Testis (tissue), 3 donors: ENCODE results near the gene MEFV. TPM values are rescaled to one million over a fixed set of nuclear protein-coding genes. Genes with fewer than 3 reads are reported as not detected.
A peak's percentile ranks its signal among the peaks of the same experiment; 100 is the strongest.

ENCODE experiments used
- DNase-seq: peaks from one replicate; pipeline ENCODE4 v3.0.0-alpha.2; 2019
- H3K27ac ChIP-seq, 2 donors: fragments of 200-600 bp; sonication (generic); one replicate each; pipeline ENCODE4 v1.5.1; 2019
- H3K27me3 ChIP-seq: fragments of 200-600 bp; sonication (generic); one replicate; pipeline ENCODE4 v1.5.1; 2019
- H3K36me3 ChIP-seq: fragments of 200-600 bp; sonication (generic); one replicate; pipeline ENCODE4 v1.5.1; 2017; ENCODE audit warnings: low read depth; ENCODE audit errors: missing control alignments
- H3K4me1 ChIP-seq: fragments of 200-600 bp; sonication (generic); one replicate; pipeline ENCODE4 v1.5.1; 2019
- H3K4me3 ChIP-seq, 2 donors: fragments of 200-600 bp; sonication (generic); one replicate each; pipeline ENCODE4 v1.5.1; 2017 to 2019
- H3K9me3 ChIP-seq: fragments of 200-600 bp; sonication (generic); one replicate; pipeline ENCODE4 v1.5.1; 2017
- POLR2A ChIP-seq: fragments of 450-650 bp; IDR thresholded peaks from one replicate; pipeline ENCODE4 v1.6.1; 2017; ENCODE audit warnings: antibody characterized with exemption, mild to moderate bottlenecking, moderate library complexity
- WGBS, 2 donors: methylation state at CpG; one replicate each; pipeline ENCODE4 v1.1.5; 2018; 5-methylcytosine and 5-hydroxymethylcytosine counted together
- intact Hi-C: fragments of 100-400 bp; cut with DNase I; formaldehyde crosslinking; loops from one replicate; pipeline ENCODE4 v1.15.1; 2023; ENCODE audit warnings: low total_unique reads
- polyA plus RNA-seq: library from polyadenylated mRNA; stranded (reverse); fragments of 350-450 nt; fragmentation: Illumina TruSeq; extraction: RNeasy Lipid Tissue Mini Kit (QIAGEN cat#74804); gene quantifications from one replicate; pipeline ENCODE4 v1.2.3, GENCODE V29; 2014; ENCODE audit warnings: low read depth, low replicate concordance; ENCODE audit not compliant: insufficient read depth
- total RNA-seq, 2 donors: library from RNA; depleted of rRNA; stranded (reverse); fragments of >200 nt; gene quantifications; one replicate each; pipeline ENCODE4 v1.2.3, GENCODE V29; 2016
- TF ChIP-seq, protein P1 (sequence below), 3 experiments: fragments of 450-650 bp in 2 of 3; fragments of 200-600 bp in 1 of 3; sonication (generic) in 1 of 3; IDR thresholded peaks; one replicate each; pipeline ENCODE4 v1.5.1; 2016 to 2019; ENCODE audit warnings: antibody characterized with exemption in 3 of 3, mild to moderate bottlenecking in 2 of 3, moderate library complexity in 1 of 3

MEFV gene
- total and polyA plus RNA-seq, 3 donors from 2014 or later = 2.6 to 5.7 (median 5.2) TPM

DNA sequence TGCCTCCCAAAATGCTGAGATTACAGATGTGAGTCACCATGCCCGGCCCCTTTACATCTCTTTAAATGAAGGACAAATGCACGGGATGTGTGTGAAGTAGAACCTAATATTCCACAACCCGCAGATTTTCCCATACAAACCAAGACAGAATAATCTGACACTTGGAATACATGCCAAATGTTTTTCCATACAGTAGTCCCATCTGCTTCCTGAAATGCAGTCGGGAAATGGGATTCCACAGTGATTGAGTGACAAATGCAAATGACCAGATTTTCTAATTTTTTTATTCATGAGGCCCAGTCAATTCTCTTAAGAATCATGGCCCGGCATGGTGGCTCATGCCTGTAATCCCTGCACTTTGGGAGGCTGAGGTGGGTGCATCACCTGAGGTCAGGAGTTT, 14.7 kb downstream of the MEFV start:
- H3K27ac ChIP-seq = no peak overlapping the region
- intact Hi-C loops = no loop called here
- WGBS, 2 donors = 70 to 80% methylated on average over 5 of the region's 5 CpGs
- TF ChIP-seq POLR2A = no peak
- TF ChIP-seq, protein P1, sequence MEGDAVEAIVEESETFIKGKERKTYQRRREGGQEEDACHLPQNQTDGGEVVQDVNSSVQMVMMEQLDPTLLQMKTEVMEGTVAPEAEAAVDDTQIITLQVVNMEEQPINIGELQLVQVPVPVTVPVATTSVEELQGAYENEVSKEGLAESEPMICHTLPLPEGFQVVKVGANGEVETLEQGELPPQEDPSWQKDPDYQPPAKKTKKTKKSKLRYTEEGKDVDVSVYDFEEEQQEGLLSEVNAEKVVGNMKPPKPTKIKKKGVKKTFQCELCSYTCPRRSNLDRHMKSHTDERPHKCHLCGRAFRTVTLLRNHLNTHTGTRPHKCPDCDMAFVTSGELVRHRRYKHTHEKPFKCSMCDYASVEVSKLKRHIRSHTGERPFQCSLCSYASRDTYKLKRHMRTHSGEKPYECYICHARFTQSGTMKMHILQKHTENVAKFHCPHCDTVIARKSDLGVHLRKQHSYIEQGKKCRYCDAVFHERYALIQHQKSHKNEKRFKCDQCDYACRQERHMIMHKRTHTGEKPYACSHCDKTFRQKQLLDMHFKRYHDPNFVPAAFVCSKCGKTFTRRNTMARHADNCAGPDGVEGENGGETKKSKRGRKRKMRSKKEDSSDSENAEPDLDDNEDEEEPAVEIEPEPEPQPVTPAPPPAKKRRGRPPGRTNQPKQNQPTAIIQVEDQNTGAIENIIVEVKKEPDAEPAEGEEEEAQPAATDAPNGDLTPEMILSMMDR (IDR thresholded peaks at IDR 0.05) = no peak
- no peak overlapping the region for H3K4me3 ChIP-seq
- no peaks in the 10 kb centered on the region for H3K36me3 ChIP-seq
- no peak for DNase-seq
- no peaks in the 10 kb centered on the region for H3K9me3 ChIP-seq
- H3K27me3 ChIP-seq = no peaks in the 10 kb centered on the region
- H3K4me1 ChIP-seq = no peaks in the 10 kb centered on the region

DNA sequence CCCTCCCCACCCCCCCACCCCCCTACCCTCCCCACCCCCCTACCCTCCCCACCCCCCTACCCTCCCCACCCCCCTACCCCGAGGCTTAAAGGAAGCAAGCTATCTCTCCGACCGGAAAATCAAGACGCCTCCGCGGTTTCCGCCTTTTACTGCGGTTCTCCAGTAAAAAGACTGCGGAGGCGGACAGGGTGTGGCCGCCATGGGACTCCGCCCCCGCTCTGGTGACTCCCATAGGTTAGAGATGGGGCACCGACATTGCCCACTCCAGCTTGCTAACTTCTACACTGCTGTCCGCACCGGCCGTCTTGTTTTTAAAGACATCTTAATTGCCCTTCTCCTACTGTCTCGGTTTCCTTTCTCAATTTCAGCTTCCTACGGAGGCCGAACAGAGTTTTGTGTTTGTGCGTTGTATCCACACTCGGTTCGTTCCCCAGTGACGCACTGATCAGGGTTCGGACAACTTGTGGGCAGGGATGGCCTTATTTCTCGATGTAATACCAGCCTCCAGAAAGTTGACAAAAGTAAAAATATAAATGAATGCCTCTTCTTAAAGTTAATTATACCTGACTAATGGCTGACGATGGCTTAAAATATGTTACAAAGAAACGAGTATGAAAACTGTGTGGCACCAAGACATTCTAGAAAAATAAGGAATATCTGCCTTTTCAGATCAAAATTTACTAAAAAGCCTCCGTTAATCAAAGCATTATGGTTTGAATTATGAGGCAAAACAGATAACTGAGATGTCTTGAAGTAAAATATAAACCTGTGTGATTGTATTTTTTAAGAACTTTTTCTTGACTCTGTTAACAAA, 20.4 kb downstream of the MEFV start:
- Histone ChIP-seq H3K27ac (peak overlapping the region in 1 of 2 donors; percentile 53), H3K4me3 (peak overlapping the region; percentile 24 to 36), H3K4me1 (peaks cover 10% of the 10 kb centered on the region), H3K27me3 (no peaks in the 10 kb centered on the region), H3K9me3 (no peaks in the 10 kb centered on the region), H3K36me3 (peaks cover 3% of the 10 kb centered on the region)
- peak; percentile 66 for DNase-seq
- TF ChIP-seq, protein P1 (IDR thresholded peaks at IDR 0.05) = no peak
- no peak for TF ChIP-seq POLR2A
- intact Hi-C loops = no loop called here
- WGBS, 2 donors = 58 to 74% methylated on average over 21 to 22 of the region's 29 CpGs

DNA sequence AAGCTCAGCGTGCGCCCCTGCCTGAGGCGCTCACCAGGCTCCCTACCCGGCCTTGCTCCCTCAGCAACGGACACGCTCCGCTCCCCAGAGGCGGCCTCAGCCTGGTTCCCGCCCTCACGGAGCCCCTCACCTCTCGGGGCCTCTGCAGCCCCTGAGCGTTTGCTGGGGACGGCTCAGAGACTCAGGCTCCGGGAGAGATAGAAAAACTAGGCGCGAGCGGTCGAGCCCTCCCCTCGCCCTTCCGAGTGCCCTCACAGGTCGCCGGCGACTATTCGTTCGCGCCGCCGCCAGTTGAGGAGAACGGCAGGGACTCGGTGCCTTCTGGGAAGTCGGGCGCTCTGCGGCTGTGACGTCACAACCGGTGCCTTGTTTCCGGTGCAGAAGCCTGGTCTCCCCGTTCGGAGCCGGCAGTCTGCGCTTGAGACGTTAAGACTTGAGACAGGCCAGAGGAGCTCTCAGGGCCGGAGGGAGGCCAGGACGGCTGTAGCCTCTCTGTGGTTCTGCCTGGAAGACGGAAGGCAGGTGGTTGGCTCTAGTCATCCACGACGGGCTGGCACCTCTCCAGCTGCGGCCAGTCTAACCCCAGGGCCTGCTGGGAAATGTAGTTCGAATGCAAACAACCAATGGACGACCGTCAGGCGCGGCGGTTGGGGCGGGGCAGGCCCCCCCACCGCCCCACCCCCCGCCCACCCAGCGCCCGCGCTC, 21.4 kb downstream of the MEFV start, which contains the start of gene ZNF200:
Gene ZNF200 (minus strand): TSS at position 302 of the 705 bp plus-strand sequence. CDS start 1,403 bp downstream, outside the sequence.
- no peak for TF ChIP-seq POLR2A
- TF ChIP-seq, protein P1 (IDR thresholded peaks at IDR 0.05) = no peak
- intact Hi-C loops = no loop called here
- Histone ChIP-seq H3K4me3 (peak within 1 kb of the TSS; percentile 82 to 97), H3K9me3 (no peaks in the 10 kb centered on the region), H3K4me1 (peaks cover 10% of the 10 kb centered on the region), H3K36me3 (peaks cover 4% of the 10 kb centered on the region), H3K27me3 (no peaks in the 10 kb centered on the region), H3K27ac (peak within 1 kb of the TSS; percentile 96)
- WGBS, 2 donors = 0 to 1% methylated on average over 19 to 54 of the region's 59 CpGs
- DNase-seq = peak; percentile 98

DNA sequence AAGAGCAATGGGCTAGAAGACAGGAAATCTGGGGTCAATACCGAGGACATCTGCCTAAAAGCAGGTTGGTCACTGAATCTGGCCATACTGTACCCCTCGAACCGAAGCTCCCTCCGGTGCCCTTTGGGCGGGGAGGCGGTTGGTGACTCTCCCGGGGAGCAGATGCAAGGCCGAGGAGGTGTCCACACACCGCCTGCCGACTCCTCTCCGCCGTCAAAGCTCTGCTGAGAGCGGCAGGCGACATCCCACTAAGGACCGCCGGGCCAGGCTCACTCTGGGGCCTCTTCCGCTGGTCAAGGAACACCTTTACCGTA, 21.9 kb downstream of the MEFV start:
- H3K27me3 ChIP-seq = no peaks in the 10 kb centered on the region
- peaks cover 4% of the 10 kb centered on the region for H3K36me3 ChIP-seq
- WGBS, 2 donors = 2% methylated on average over 13 to 18 of the region's 18 CpGs
- intact Hi-C loops = no loop called here
- H3K4me3 ChIP-seq = peak overlapping the region; percentile 82 to 97
- peak overlapping the region; percentile 96 for H3K27ac ChIP-seq
- TF ChIP-seq, protein P1 (IDR thresholded peaks at IDR 0.05) = no peak
- no peak for TF ChIP-seq POLR2A
- DNase-seq = no peak
- H3K9me3 ChIP-seq = no peaks in the 10 kb centered on the region
- H3K4me1 ChIP-seq = peaks cover 10% of the 10 kb centered on the region
